Right cardiac atrium (tissue), 5 donors: ENCODE data around the gene LNPEP. TPM values are rescaled to one million over a fixed set of nuclear protein-coding genes. Genes with fewer than 3 reads are reported as not detected.
A peak's percentile ranks its signal among the peaks of the same experiment; 100 is the strongest.
"Not testable (repeated sequence)": the region's sequence is repeated elsewhere in the genome, so short reads cannot be mapped to it uniquely, and the experiment has no call there.

ENCODE experiments used
- ATAC-seq, 2 donors: fragments of 200-7000 bp; cut with Tn5 transposase; one replicate each; pipeline versions ENCODE4 v1.8.0 to v1.9.1; 2020; ENCODE audit warnings: moderate library complexity in 2 of 2, mild to moderate bottlenecking in 1 of 2
- DNase-seq, 3 donors: peaks; one replicate each; pipeline ENCODE4 v3.0.0-alpha.2; 2020
- H3K27ac ChIP-seq: one replicate; pipeline ENCODE4 v1.5.1; 2013; ENCODE audit warnings: mild to moderate bottlenecking, low read length, control low read depth, moderate library complexity
- H3K27me3 ChIP-seq: one replicate; pipeline ENCODE4 v1.6.1; 2013; ENCODE audit not compliant: control insufficient read depth, insufficient read depth
- H3K4me1 ChIP-seq: one replicate; pipeline ENCODE4 v1.6.1; 2013; ENCODE audit warnings: low read length; ENCODE audit not compliant: control insufficient read depth, insufficient read depth
- H3K4me3 ChIP-seq: one replicate; pipeline ENCODE4 v1.5.1; 2013; ENCODE audit warnings: low read length, control low read depth
- H3K9me3 ChIP-seq: one replicate; pipeline ENCODE4 v1.6.1; 2013; ENCODE audit warnings: low read length; ENCODE audit not compliant: control insufficient read depth
- WGBS: extraction: QIAGEN DNeasy Blood & Tissue Kit; methylation state at CpG from one replicate; pipeline ENCODE4 v1.1.7; 2013; 5-methylcytosine and 5-hydroxymethylcytosine counted together
- intact Hi-C, 4 donors: fragments of 100-400 bp; cut with DNase I; formaldehyde crosslinking; loops; one replicate each; pipeline versions ENCODE4 v1.11.0 to v1.14.0; 2022 to 2023
- polyA plus RNA-seq: library from polyadenylated mRNA; stranded (reverse); fragments of 200-250 nt; gene quantifications from one replicate; pipeline ENCODE4 v1.2.3, GENCODE V29; 2013
- total RNA-seq, 4 donors: library from RNA; stranded (reverse); fragmentation: NEBNext Ultra II Directional; extraction: Animal tissue kit (Norgen Biotek cat#: 25700); gene quantifications; one replicate each; pipeline ENCODE4 v1.2.1, GENCODE V29; 2021
- donor health status: healthy with polysubstance abuse.
- donor health status: DM: no; HTN: yes; CAD: no.
- donor health status: DM: no; HTN: no; CAD: no.
- donor health status: DM: no; HTN: yes; CAD: no; lungs with severe emphysema.
- donor health status: DM: yes; HTN: yes; CAD: no.

The LNPEP gene
- total and polyA plus RNA-seq, 5 donors: 15.7 to 70.1 (median 58.6) TPM

DNA sequence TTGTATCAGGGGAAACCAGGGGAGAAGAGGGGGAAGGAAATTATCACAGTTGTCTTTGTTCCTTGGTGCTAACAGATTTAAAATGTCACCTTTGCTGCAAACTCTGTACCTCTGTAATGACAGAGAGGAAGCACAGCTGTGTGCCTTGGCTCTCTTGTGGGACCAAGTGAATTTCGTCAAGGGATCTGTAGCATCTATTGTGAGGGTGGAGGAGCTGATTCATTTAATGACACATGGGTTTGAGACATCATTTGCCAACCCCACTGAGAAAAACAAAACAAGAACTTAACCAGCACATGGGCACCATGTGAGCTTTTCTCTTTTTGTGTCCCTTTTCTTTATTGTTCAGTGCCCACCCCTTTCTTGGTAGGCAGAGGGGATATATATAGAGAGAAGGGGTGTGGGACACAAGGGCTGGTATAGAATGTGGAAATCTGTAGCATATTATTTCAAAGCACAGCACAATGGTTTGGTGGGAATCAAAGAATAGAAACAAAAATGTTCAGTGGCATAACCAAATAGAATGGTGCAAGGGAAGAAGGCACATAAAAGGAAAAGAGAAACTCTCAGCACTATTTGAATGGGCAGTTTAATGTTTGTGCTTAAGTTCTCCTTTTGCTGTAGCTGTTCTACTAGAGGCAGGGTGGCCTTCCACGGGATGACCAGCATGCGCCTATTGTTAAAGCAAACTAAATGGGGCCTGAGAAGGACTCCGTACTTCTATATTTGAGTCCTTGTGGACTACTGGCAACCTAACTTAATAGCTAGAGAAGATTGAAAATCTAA lies 143.3 kb downstream of the LNPEP start:
- WGBS: 81% methylated on average over 4 of the region's 4 CpGs
- Histone ChIP-seq H3K4me1 (no peaks in the 10 kb centered on the region), H3K27me3 (no peaks in the 10 kb centered on the region), H3K27ac (no peak overlapping the region), H3K9me3 (no peaks in the 10 kb centered on the region), H3K4me3 (no peak overlapping the region)
- no peak for ATAC-seq
- intact Hi-C loops: no loop called here
- DNase-seq: no peak

DNA sequence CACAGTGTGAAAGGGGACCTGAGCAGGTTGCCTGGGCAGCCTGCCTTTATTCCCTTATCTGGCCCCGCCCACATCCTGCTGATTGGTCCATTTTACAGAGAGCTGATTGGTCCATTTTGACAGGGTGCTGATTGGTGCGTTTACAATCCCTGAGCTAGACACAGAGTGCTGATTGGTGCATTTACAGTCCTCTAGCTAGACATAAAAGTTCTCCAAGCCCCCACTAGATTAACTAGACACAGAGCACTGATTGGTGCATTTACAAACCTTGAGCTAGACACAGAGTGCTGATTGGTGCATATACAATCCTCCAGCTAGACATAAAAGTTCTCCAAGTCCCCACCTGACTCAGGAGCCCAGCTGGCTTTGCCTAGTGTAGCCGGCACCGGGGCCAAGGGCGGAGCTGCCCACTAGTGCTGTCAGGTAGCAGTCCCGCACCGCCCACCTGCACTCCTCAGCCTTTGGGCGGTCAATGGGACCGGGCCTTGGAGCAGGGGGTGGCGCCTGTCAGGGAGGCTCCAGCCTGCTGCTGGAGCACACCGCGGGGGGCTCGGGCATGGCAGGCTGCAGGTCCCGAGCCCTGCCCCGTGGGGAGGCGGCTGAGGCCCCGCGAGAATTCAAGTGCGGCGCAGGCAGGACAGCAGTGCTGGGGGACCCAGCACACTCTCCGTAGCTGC lies 149.0 kb downstream of the LNPEP start:
- intact Hi-C loops, H3K9me3 ChIP-seq, H3K27me3 ChIP-seq, H3K4me1 ChIP-seq, H3K27ac ChIP-seq, ATAC-seq, H3K4me3 ChIP-seq: not testable (repeated sequence)
- 97% methylated on average over 21 of the region's 21 CpGs for WGBS
- peak in 2 of 3 donors; percentile 33 to 61 for DNase-seq

DNA sequence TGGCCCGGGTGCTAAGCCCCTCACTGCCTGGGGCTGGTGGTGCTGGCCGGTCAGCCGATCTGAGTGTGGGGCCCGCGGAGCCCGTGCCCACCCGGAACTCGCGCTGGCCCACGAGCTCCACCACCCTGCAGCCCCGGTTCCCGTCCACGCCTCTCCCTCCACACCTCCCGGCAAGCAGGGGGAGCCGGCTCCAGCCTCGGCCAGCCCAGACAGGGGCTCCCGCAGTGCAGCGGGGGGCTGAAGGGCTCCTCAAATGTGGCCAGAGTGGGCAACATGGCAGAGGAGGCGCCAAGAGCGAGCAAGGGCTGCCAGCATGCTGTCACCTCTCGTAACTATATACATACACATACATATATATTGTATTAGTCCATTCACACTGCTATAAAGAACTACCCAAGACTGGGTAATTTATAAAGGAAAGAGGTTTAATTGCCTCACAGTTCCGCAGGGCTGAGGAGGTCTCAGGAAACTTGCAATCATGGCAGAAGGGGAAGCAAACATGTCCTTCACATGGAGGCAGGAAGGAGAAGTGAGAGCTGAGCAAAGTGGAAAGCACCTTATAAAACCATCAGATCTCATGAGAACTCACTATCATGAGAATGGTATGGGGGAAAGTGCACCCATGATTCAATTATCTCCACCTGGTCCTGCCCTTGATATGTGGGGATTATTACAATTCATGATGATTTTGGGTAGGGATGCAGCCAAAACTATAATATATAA lies 149.7 kb downstream of the LNPEP start:
- ATAC-seq: no peak
- 97% methylated on average over 22 of the region's 22 CpGs for WGBS
- H3K9me3 ChIP-seq: no peaks in the 10 kb centered on the region

More for the DNA sequence above, 149.7 kb downstream of the LNPEP start:
- peak in 2 of 3 donors; percentile 39 to 41 for DNase-seq
- no peaks in the 10 kb centered on the region for H3K4me1 ChIP-seq
- no peak overlapping the region for H3K4me3 ChIP-seq
- no peak overlapping the region for H3K27ac ChIP-seq
- intact Hi-C loops: no loop called here
- no peaks in the 10 kb centered on the region for H3K27me3 ChIP-seq

Other genes with a start within 250 kb of the LNPEP start
- gene ERAP1, start 128.1 kb upstream of the LNPEP start, total RNA-seq: 10 to 100 TPM; 36.3 to 50.0 (median 40.9) TPM
- gene ERAP1, start 128.1 kb upstream of the LNPEP start, polyA plus RNA-seq: 7.7 TPM
- 1 to 10 TPM; 6.3 to 7.2 (median 7.0) TPM for gene ERAP2, start 59.6 kb upstream of the LNPEP start, total RNA-seq
- 0.81 TPM for gene ERAP2, start 59.6 kb upstream of the LNPEP start, polyA plus RNA-seq
- gene LIX1, start 206.5 kb downstream of the LNPEP start, total RNA-seq: under 1 TPM; 0.20 to 0.50 (median 0.36) TPM
- 0.18 TPM for gene LIX1, start 206.5 kb downstream of the LNPEP start, polyA plus RNA-seq
- 10 to 100 TPM; 21.6 to 24.4 (median 22.7) TPM for gene RIOK2, start 247.2 kb downstream of the LNPEP start, total RNA-seq
- gene RIOK2, start 247.2 kb downstream of the LNPEP start, polyA plus RNA-seq: 12.9 TPM